Measurements from ENCODE around the gene MECR.

Gene MECR

DNA sequence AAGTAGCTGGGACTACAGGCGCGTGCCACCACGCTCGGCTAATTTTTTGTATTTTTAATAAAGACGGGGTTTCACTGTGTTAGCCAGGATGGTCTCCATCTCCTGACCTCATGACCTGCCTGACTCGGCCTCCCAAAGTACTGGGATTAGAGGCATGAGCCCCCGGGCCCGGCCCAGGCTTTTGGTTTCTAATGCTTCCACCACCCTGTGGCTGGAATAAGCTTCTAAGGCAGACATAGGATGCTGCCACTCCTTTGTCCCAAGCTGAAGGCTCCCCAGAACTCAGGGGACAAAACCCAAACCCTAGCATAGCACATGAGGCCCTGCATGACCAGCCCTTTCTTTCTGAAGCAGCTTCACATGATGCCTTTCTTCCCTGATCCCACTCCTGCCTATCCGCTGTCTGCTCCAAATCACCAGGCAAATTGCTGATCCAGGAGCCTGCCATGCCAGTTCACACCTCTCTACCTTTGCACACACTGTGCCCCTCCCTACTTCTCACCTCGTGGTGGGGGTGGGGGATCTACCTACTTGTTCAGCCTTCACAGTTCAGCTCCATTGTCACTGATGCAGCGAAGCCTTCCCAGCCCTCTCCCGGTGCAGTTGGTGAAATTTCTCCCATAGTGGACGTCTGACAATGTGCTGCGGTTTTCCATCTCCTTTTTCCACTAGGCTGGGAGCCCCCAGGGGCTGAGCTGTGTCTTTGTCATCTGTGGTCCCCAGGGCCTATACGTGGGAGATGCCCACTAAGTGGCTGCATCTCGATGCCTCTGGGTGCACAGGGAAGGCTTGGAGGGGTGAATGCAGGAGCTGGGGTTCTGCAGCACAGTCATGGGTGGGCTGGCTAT is 12.5 kb upstream of the MECR start:
- DNase-seq (ENCODE audit: low read depth): no peak
- TF ChIP-seq, protein P1, sequence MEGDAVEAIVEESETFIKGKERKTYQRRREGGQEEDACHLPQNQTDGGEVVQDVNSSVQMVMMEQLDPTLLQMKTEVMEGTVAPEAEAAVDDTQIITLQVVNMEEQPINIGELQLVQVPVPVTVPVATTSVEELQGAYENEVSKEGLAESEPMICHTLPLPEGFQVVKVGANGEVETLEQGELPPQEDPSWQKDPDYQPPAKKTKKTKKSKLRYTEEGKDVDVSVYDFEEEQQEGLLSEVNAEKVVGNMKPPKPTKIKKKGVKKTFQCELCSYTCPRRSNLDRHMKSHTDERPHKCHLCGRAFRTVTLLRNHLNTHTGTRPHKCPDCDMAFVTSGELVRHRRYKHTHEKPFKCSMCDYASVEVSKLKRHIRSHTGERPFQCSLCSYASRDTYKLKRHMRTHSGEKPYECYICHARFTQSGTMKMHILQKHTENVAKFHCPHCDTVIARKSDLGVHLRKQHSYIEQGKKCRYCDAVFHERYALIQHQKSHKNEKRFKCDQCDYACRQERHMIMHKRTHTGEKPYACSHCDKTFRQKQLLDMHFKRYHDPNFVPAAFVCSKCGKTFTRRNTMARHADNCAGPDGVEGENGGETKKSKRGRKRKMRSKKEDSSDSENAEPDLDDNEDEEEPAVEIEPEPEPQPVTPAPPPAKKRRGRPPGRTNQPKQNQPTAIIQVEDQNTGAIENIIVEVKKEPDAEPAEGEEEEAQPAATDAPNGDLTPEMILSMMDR (IDR thresholded peaks at IDR 0.05; ENCODE audit: control insufficient read depth, extremely low read depth, insufficient read depth): no peak
- no peak overlapping the region for H3K4me3 ChIP-seq (ENCODE audit: low read depth, low read length)

GRCh38 chr1:29240986-29241385 is 10.3 kb upstream of the MECR start:
- H3K4me3 ChIP-seq (ENCODE audit: low read depth, low read length): no peak overlapping the region
- TF ChIP-seq, protein P1 (IDR thresholded peaks at IDR 0.05; ENCODE audit: control insufficient read depth, extremely low read depth, insufficient read depth): no peak
- DNase-seq (ENCODE audit: low read depth): no peak

- no peak overlapping the region for H3K4me3 ChIP-seq (ENCODE audit: low read depth, low read length)
- DNase-seq (ENCODE audit: low read depth): no peak
- TF ChIP-seq, protein P1 (IDR thresholded peaks at IDR 0.05; ENCODE audit: control insufficient read depth, extremely low read depth, insufficient read depth): no peak
Measured at GRCh38 chr1:29240400-29240837, 9.7 kb upstream of the MECR start.

GRCh38 chr1:29239142-29239541 is 8.4 kb upstream of the MECR start:
- TF ChIP-seq, protein P1 (IDR thresholded peaks at IDR 0.05; ENCODE audit: control insufficient read depth, extremely low read depth, insufficient read depth): no peak
- DNase-seq (ENCODE audit: low read depth): peak; percentile 54
- H3K4me3 ChIP-seq (ENCODE audit: low read depth, low read length): no peak overlapping the region

DNA sequence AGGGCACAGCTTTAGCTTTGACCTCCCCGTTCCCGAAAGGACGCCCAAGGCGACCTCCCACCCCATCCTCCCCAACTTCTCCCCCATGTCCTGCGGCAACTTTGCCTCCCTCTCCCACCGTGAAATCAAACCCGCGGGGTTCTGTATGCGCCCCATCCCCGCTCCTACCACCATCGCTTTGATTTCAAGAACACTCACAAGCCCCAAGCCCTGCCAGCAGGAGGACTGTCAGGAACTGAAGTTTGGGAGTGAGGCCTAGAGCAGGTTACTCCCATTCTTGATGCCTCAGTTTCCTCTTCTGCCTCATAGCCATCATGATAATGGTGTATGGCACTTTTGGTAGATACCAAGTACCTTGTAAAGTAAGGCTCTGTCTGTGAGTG is 7.9 kb upstream of the MECR start:
- TF ChIP-seq, protein P1 (IDR thresholded peaks at IDR 0.05; ENCODE audit: control insufficient read depth, extremely low read depth, insufficient read depth): no peak
- no peak for DNase-seq (ENCODE audit: low read depth)
- H3K4me3 ChIP-seq (ENCODE audit: low read depth, low read length): no peak overlapping the region

- no peak for DNase-seq (ENCODE audit: low read depth)
- TF ChIP-seq, protein P1 (IDR thresholded peaks at IDR 0.05; ENCODE audit: control insufficient read depth, extremely low read depth, insufficient read depth): no peak
- peak overlapping the region; percentile 39 for H3K4me3 ChIP-seq (ENCODE audit: low read depth, low read length)
Measured at GRCh38 chr1:29237852-29238619, 7.3 kb upstream of the MECR start.

Data from LNCaP clone FGC (cell line).